Stimulated activated CD4-positive, alpha-beta T cell treated with anti-CD3 and anti-CD28 coated beads, Interleukin-1b, Interleukin-23, amount 100 ng/mL, for 48 hours (primary cell): ENCODE results near the gene LSM7.

Experiments used
- DNase-seq: peaks from one replicate; pipeline ENCODE4 v3.0.0-alpha.2; 2020

LSM7 gene

GRCh38 chr19:2336528-2337328 is 8.3 kb upstream of the LSM7 start:
- no peak for DNase-seq

- no peak for DNase-seq
Observed at GRCh38 chr19:2335848-2336247, 7.5 kb upstream of the LSM7 start.

- no peak for DNase-seq
Observed at GRCh38 chr19:2334986-2335846, 6.8 kb upstream of the LSM7 start.

- no peak for DNase-seq
Observed at GRCh38 chr19:2334426-2334825, 6.0 kb upstream of the LSM7 start.

- no peak for DNase-seq
Observed at GRCh38 chr19:2333807-2334211, 5.4 kb upstream of the LSM7 start.

- DNase-seq, result no peak
Observed at GRCh38 chr19:2333027-2333806, 4.8 kb upstream of the LSM7 start.

- peak; percentile 27 for DNase-seq
Observed at GRCh38 chr19:2332341-2333026, 4.1 kb upstream of the LSM7 start.

- no peak for DNase-seq
Observed at GRCh38 chr19:2331601-2332246, 3.3 kb upstream of the LSM7 start.

GRCh38 chr19:2330632-2331284 is 2.4 kb upstream of the LSM7 start:
- no peak for DNase-seq

GRCh38 chr19:2330255-2330631 is 1.9 kb upstream of the LSM7 start:
- DNase-seq, result no peak

- no peak for DNase-seq
Observed at GRCh38 chr19:2329501-2329916, 1.1 kb upstream of the LSM7 start.

GRCh38 chr19:2329149-2329478 is 728 bp upstream of the LSM7 start:
- DNase-seq, result no peak

- DNase-seq, result peak; percentile 61
Observed at GRCh38 chr19:2327773-2328400, 499 bp downstream of the LSM7 start.

GRCh38 chr19:2326699-2327360 is 1.6 kb downstream of the LSM7 start:
- no peak for DNase-seq

- DNase-seq, result no peak
Observed at GRCh38 chr19:2325281-2326046, 2.9 kb downstream of the LSM7 start.

GRCh38 chr19:2324220-2324948 is 4.0 kb downstream of the LSM7 start:
- no peak for DNase-seq

- no peak for DNase-seq
Observed at GRCh38 chr19:2323707-2324106, 4.7 kb downstream of the LSM7 start.

- no peak for DNase-seq
Observed at GRCh38 chr19:2321565-2322283, 6.7 kb downstream of the LSM7 start.

- no peak for DNase-seq
Observed at GRCh38 chr19:2320939-2321338, 7.4 kb downstream of the LSM7 start.
